ENCODE data around the gene CASS4. TPM values are rescaled to one million over a fixed set of nuclear protein-coding genes. Genes with fewer than 3 reads are reported as not detected.

The CASS4 gene
- total and polyA plus RNA-seq, 12 donors = 0.22 to 2.8 (median 0.59) TPM

GRCh38 chr20:56381501-56381900 lies 30.6 kb upstream of the CASS4 start:
- H3K27me3 ChIP-seq = no peaks in the 10 kb centered on the region
- ATAC-seq (no peak), DNase-seq (no peak)
- TF ChIP-seq CTCF (IDR thresholded peaks at IDR 0.05) = no peak
- H3K4me1 ChIP-seq = peaks cover 0 to 18% (median 5%) of the 10 kb centered on the region in 9 donors
- intact Hi-C loops (cut with DNase I) = no loop called here
- no peak overlapping the region for H3K27ac ChIP-seq
- H3K36me3 ChIP-seq = peaks cover 0 to 62% (median 0%) of the 10 kb centered on the region in 9 donors
- 93 to 98% methylated on average over 1 of the region's 1 CpG for WGBS, 2 donors
- no peaks in the 10 kb centered on the region for H3K9me3 ChIP-seq
- no peak overlapping the region for H3K4me3 ChIP-seq

GRCh38 chr20:56382696-56383095 lies 29.4 kb upstream of the CASS4 start:
- intact Hi-C loops (cut with DNase I) = no loop called here
- H3K4me3 ChIP-seq = no peak overlapping the region
- no peaks in the 10 kb centered on the region for H3K27me3 ChIP-seq
- no peak for TF ChIP-seq CTCF (IDR thresholded peaks at IDR 0.05)
- 27 to 40% methylated on average over 4 of the region's 4 CpGs for WGBS, 2 donors
- peaks cover 0 to 72% (median 0%) of the 10 kb centered on the region in 9 donors for H3K36me3 ChIP-seq
- H3K9me3 ChIP-seq = no peaks in the 10 kb centered on the region
- ATAC-seq (no peak), DNase-seq (no peak)
- H3K27ac ChIP-seq = no peak overlapping the region
- peaks cover 0 to 14% (median 5%) of the 10 kb centered on the region in 9 donors for H3K4me1 ChIP-seq

GRCh38 chr20:56383334-56383733 lies 28.7 kb upstream of the CASS4 start:
- Histone ChIP-seq H3K27me3 (no peaks in the 10 kb centered on the region), H3K36me3 (peaks cover 0 to 72% (median 0%) of the 10 kb centered on the region in 9 donors), H3K9me3 (no peaks in the 10 kb centered on the region), H3K4me1 (peaks cover 0 to 14% (median 5%) of the 10 kb centered on the region in 9 donors), H3K4me3 (no peak overlapping the region), H3K27ac (no peak overlapping the region)
- intact Hi-C loops (cut with DNase I) = no loop called here
- WGBS, 2 donors = 59 to 68% methylated on average over 8 of the region's 8 CpGs
- DNase-seq (no peak), ATAC-seq (no peak)
- no peak for TF ChIP-seq CTCF (IDR thresholded peaks at IDR 0.05)

GRCh38 chr20:56385130-56385529 lies 26.9 kb upstream of the CASS4 start:
- H3K27me3 ChIP-seq = no peaks in the 10 kb centered on the region
- peaks cover 0 to 74% (median 0%) of the 10 kb centered on the region in 9 donors for H3K36me3 ChIP-seq
- ATAC-seq = no peak
- DNase-seq = no peak
- H3K4me3 ChIP-seq = no peak overlapping the region
- WGBS, 2 donors = 90 to 95% methylated on average over 4 of the region's 4 CpGs
- TF ChIP-seq CTCF (IDR thresholded peaks at IDR 0.05) = no peak
- no peaks in the 10 kb centered on the region for H3K9me3 ChIP-seq
- intact Hi-C loops (cut with DNase I) = no loop called here
- no peak overlapping the region for H3K27ac ChIP-seq
- H3K4me1 ChIP-seq = peaks cover 0 to 7% (median 5%) of the 10 kb centered on the region in 9 donors

Data from heart right ventricle (tissue), 16 donors.